GM12865 (cell line): ENCODE measurements around the gene CNTNAP2.

Experiments
- DNase-seq: peaks from one replicate; pipeline ENCODE4 v3.0.0; 2010; ENCODE audit warnings: low read depth
- H3K4me3 ChIP-seq: 2 replicates; pipeline ENCODE4 v1.5.1; 2011; ENCODE audit warnings: mild to moderate bottlenecking, low read depth, low read length, control low read depth
- CTCF ChIP-seq: IDR thresholded peaks from 2 replicates; pipeline ENCODE4 v1.5.1; 2011; ENCODE audit warnings: low read length, control low read depth, low read depth, inconsistent platforms; ENCODE audit not compliant: insufficient read depth; ENCODE audit errors: missing control alignments

CNTNAP2 gene

GRCh38 chr7:148334959-148335577 is 2218.5 kb downstream of the CNTNAP2 start:
- TF ChIP-seq CTCF = no peak
- no peak for DNase-seq
- no peak overlapping the region for H3K4me3 ChIP-seq

DNA sequence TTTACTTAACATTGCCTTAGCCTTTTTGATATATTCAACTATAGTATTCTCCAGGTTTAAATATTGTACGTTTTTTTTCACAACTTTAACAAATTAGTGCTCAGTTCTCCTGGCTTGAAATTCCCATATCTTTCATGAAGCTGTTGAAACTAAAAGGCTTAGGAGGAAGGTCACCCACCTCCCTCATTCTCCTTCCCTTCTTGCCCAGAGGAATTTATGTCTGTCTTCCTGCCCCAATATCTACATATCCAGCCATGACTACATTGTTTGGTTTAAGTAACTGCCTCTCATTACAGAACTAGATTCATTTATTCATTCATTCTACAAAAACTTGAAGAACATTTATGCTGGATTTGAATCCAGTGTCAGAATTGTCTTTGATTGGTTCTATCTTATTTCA is 2219.2 kb downstream of the CNTNAP2 start:
- no peak for TF ChIP-seq CTCF
- H3K4me3 ChIP-seq = no peak overlapping the region
- no peak for DNase-seq

DNA sequence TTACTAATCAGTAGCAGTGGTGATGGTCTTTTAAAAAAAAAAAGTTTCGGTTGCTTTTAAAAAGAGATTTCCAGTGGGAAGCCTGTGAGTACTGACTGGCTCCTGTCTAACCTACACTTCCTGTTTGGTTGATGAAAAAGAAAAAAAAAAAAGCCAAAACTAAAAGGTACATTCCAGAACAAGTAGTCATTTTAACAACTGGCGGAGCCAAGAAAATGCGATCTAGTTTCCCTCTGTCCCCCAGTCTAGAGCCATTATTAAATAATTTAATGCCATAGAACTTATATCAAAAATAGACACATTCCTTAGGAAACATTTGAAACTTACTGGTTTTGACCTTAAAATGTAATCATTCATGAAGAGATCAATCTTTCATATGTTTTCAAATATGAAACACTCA is 2219.8 kb downstream of the CNTNAP2 start:
- DNase-seq = no peak
- TF ChIP-seq CTCF = no peak
- H3K4me3 ChIP-seq = no peak overlapping the region

DNA sequence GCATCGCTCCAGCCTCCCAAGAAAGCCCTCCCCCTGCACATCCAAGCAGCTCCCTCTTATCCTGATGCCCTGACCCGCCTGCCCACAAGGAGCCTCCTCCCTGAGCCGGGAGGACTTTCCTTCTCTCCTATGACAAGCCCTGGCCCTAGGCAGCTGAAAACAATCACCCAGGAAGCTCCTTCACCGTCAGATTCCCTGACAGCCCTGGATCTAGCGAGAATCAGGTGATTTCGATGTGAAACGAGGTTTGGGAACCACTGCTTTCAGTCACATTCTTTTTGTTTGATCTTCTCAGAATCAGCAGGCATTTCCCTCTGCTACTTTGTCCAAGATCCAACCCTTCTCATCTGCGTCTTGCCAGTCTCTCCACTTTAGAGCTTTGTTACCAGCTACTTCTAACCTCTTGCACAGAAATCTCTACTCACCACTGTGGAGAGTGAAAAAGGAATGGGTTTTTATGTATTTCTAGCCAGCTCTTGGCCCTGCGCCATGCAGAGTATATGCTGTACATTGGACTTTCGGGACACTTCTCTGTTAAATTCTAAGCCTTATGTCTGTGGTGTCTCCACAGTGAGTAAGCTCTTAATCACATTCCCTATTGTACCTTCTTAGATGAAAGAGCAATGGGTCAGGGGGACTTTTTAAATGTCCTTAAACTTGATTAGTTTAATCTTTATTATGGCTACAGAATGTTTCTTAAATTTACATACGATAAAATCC is 2220.8 kb downstream of the CNTNAP2 start:
- no peak overlapping the region for H3K4me3 ChIP-seq
- no peak for TF ChIP-seq CTCF
- no peak for DNase-seq

DNA sequence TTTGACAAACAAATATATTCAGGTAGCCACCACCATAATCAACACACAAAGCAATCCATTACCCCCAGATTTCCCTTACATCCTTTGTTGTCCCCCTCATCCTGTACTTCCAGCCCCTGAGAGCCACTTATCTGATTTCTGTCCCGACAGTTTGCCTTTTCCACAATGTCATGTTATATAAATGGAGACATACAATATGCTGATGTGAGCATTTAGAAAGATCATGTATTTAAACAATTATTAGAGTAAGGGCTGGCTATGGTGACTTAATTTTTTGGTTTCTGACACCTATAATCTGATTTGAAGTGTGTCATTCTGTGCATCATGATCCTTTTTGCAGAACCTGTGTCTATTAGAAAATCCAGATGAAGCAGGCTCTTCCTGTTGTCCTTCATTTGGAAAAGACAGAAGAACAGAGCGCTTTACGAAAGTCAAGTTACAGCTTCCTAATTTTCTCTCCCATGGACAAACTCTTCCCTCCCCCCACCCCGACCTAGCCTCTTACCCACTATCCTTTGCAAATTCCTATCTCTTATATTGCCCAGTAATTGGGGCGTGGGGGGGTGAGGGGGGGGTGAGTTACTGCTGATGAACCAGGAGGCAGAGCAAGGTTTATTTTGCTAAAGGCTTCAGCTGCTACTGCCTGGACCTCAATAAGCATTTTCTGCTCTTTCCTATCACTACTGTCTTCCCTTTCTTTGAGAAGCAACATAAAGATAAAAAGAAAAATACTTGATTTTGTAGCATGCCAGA is 2221.6 kb downstream of the CNTNAP2 start:
- TF ChIP-seq CTCF = no peak
- DNase-seq = no peak
- no peak overlapping the region for H3K4me3 ChIP-seq

GRCh38 chr7:148340438-148341280 is 2224.1 kb downstream of the CNTNAP2 start:
- no peak for TF ChIP-seq CTCF
- H3K4me3 ChIP-seq = no peak overlapping the region
- no peak for DNase-seq
